Stimulated activated CD8-positive, alpha-beta memory T cell treated with anti-CD3 and anti-CD28 coated beads, Interleukin-7, amount 100 ng/mL, for 4 hours (primary cell): ENCODE results near the gene CCAR1.
"Not testable (repeated sequence)": the region's sequence is repeated elsewhere in the genome, so short reads cannot be mapped to it uniquely, and the experiment has no call there.

Source experiments
- DNase-seq, 2 donors: peaks; one replicate each; pipeline ENCODE4 v3.0.0-alpha.2; 2020; ENCODE audit warnings: low read depth in 2 of 2

CCAR1 gene

DNA sequence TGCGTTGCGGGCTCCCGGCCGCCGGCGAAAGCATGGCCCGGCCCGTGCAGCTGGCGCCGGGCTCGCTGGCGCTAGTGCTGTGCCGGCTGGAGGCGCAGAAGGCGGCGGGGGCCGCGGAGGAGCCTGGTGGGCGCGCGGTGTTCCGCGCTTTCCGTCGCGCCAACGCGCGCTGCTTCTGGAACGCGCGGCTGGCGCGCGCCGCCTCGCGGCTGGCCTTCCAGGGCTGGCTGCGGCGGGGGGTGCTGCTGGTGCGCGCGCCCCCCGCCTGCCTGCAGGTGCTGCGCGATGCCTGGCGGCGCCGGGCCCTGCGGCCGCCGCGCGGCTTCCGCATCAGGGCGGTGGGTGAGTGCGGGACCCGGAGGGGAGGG lies 106.5 kb downstream of the CCAR1 start:
- not testable (repeated sequence) for DNase-seq

- DNase-seq: peak in 1 of 2 donors; percentile 8
Observed at GRCh38 chr10:68828083-68828601, 107.1 kb downstream of the CCAR1 start.

- DNase-seq: no peak
Observed at GRCh38 chr10:68828833-68829232, 107.8 kb downstream of the CCAR1 start.

DNA sequence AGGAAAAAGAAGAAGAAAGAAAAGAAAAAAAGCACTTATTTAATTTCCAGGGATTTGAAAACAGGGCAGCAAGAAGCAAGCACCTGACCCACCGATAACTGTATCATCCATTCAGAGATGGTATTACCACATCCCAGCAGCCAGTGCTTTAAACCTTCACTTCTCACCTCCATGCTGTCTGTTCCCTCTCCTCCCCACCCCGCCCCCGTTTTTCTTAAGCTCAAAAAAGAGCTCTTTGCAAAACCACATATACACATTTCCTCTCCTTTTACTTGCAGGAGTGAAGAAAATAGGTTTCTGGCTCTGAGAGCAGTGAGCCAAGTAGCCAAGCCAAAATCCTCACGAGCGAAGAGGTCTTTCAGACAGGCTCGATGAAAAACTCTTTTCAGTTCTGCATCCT lies 108.5 kb downstream of the CCAR1 start:
- DNase-seq: no peak

- no peak for DNase-seq
Observed at GRCh38 chr10:68829952-68830351, 108.9 kb downstream of the CCAR1 start.

- no peak for DNase-seq
Observed at GRCh38 chr10:68831961-68832455, 111.0 kb downstream of the CCAR1 start.

- DNase-seq: no peak
Observed at GRCh38 chr10:68832601-68833000, 111.6 kb downstream of the CCAR1 start.

GRCh38 chr10:68837626-68838322 lies 116.7 kb downstream of the CCAR1 start:
- DNase-seq: no peak

DNA sequence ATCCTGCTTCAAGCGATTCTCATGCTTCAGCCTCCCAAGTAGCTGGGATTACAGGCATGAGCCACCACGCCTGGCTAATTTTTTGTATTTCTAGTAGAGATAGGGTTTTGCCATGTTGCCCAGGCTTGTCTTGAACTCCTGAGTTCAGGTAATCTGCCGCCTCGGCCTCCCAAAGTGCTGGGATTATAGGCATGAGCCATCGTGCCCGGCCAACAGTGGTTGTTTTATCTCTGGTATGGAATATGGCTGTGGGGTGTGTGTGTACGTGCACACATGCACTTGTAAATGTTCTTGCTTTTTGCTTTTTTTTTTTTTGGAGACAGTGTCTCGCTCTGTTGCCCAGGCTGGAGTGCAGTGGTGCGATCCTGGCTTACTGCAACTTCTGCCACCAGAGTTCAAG lies 119.6 kb downstream of the CCAR1 start:
- not testable (repeated sequence) for DNase-seq
